Tibial nerve (tissue), 4 donors: ENCODE results near the gene SVIL. TPM values are rescaled to one million over a fixed set of nuclear protein-coding genes. Genes with fewer than 3 reads are reported as not detected.
"Not testable (repeated sequence)": the region's sequence is repeated elsewhere in the genome, so short reads cannot be mapped to it uniquely, and the experiment has no call there.

ENCODE experiments used
- DNase-seq, 2 donors: peaks; one replicate each; pipeline ENCODE4 v3.0.0-alpha.2; 2019; ENCODE audit warnings: low spot score in 2 of 2
- H3K27ac ChIP-seq, 4 donors: fragments of 200-600 bp; sonication (generic) in 3 of 4; one replicate each; pipeline ENCODE4 v1.5.1; 2017 to 2019; ENCODE audit warnings: mild to moderate bottlenecking in 1 of 4
- H3K27me3 ChIP-seq, 2 donors: fragments of 200-600 bp; sonication (generic) in 1 of 2; one replicate each; pipeline versions ENCODE4 v1.5.1 to v1.6.0; 2017 to 2019
- H3K36me3 ChIP-seq, 3 donors: fragments of 200-600 bp; sonication (generic); one replicate each; pipeline ENCODE4 v1.5.1; 2018 to 2019
- H3K4me1 ChIP-seq, 4 donors: fragments of 200-600 bp; sonication (generic) in 3 of 4; one replicate each; pipeline ENCODE4 v1.5.1; 2017 to 2019
- H3K4me3 ChIP-seq, 4 donors: fragments of 200-600 bp; sonication (generic) in 3 of 4; one replicate each; pipeline ENCODE4 v1.5.1; 2017 to 2019; ENCODE audit warnings: mild to moderate bottlenecking in 1 of 4, moderate library complexity in 1 of 4
- H3K9me3 ChIP-seq, 4 donors: fragments of 200-600 bp; sonication (generic) in 3 of 4; one replicate each; pipeline ENCODE4 v1.5.1; 2017 to 2019
- CTCF ChIP-seq, 5 experiments: fragments of 200-600 bp in 3 of 5; fragments of 450-650 bp in 2 of 5; sonication (generic) in 3 of 5; IDR thresholded peaks; one replicate each; pipeline ENCODE4 v1.5.1; 2016 to 2019; ENCODE audit warnings: antibody characterized with exemption in 5 of 5, mild to moderate bottlenecking in 3 of 5, moderate library complexity in 2 of 5
- EP300 ChIP-seq, 2 donors: sonication (generic); formaldehyde crosslinking; IDR thresholded peaks; one replicate each; pipeline ENCODE4 v1.6.1; 2017; ENCODE audit warnings: antibody characterized with exemption in 2 of 2, mild to moderate bottlenecking in 1 of 2
- POLR2A ChIP-seq, 2 donors: fragments of 450-650 bp; IDR thresholded peaks; one replicate each; pipeline ENCODE4 v1.6.1; 2017; ENCODE audit warnings: antibody characterized with exemption in 2 of 2, mild to moderate bottlenecking in 2 of 2, moderate library complexity in 2 of 2
- WGBS, 2 donors: methylation state at CpG; one replicate each; pipeline ENCODE4 v1.1.5; 2018; 5-methylcytosine and 5-hydroxymethylcytosine counted together
- total RNA-seq, 4 donors: library from RNA; depleted of rRNA; stranded (reverse); fragments of >200 nt; gene quantifications; one replicate each; pipeline ENCODE4 v1.1.0, GENCODE V29; 2016

The SVIL gene
- total RNA-seq, 4 donors from 2014 or later, result 23.6 to 32.0 (median 26.0) TPM

- Histone ChIP-seq H3K36me3 (no peaks in the 10 kb centered on the region), H3K4me1 (no peaks in the 10 kb centered on the region), H3K27me3 (no peaks in the 10 kb centered on the region), H3K9me3 (no peaks in the 10 kb centered on the region), H3K27ac (no peak overlapping the region), H3K4me3 (no peak overlapping the region)
- whole genome bisulfite sequencing, 2 donors, result 77 to 97% methylated on average over 6 to 11 of the region's 11 CpGs
- no peak for DNase-seq
- TF ChIP-seq EP300 (IDR thresholded peaks at IDR 0.05) (no peak), CTCF (IDR thresholded peaks at IDR 0.05) (no peak), POLR2A (IDR thresholded peaks at IDR 0.05) (no peak)
Observed at GRCh38 chr10:29608476-29609301, 26.1 kb downstream of the SVIL start.

GRCh38 chr10:29608062-29608461 is 26.7 kb downstream of the SVIL start:
- Histone ChIP-seq H3K36me3 (no peaks in the 10 kb centered on the region), H3K27ac (no peak overlapping the region), H3K4me3 (no peak overlapping the region), H3K9me3 (no peaks in the 10 kb centered on the region), H3K4me1 (no peaks in the 10 kb centered on the region), H3K27me3 (no peaks in the 10 kb centered on the region)
- DNase-seq, result no peak
- no peak for TF ChIP-seq EP300 (IDR thresholded peaks at IDR 0.05)
- WGBS, 2 donors, result 69 to 77% methylated on average over 2 to 4 of the region's 4 CpGs

- no peaks in the 10 kb centered on the region for H3K4me1 ChIP-seq
- no peaks in the 10 kb centered on the region for H3K36me3 ChIP-seq
- no peaks in the 10 kb centered on the region for H3K9me3 ChIP-seq
- no peak for TF ChIP-seq EP300 (IDR thresholded peaks at IDR 0.05)
- TF ChIP-seq CTCF (IDR thresholded peaks at IDR 0.05), result no peak
- TF ChIP-seq POLR2A (IDR thresholded peaks at IDR 0.05), result no peak
- H3K27ac ChIP-seq, result no peak overlapping the region
- no peak overlapping the region for H3K4me3 ChIP-seq
- H3K27me3 ChIP-seq, result no peaks in the 10 kb centered on the region
- 77 to 79% methylated on average over 4 of the region's 4 CpGs for WGBS, 2 donors
- DNase-seq, result no peak
Observed at GRCh38 chr10:29607576-29607975, 27.2 kb downstream of the SVIL start.

GRCh38 chr10:29606693-29607092 is 28.1 kb downstream of the SVIL start:
- H3K4me3 ChIP-seq, DNase-seq, H3K36me3 ChIP-seq, H3K27ac ChIP-seq, H3K9me3 ChIP-seq, H3K27me3 ChIP-seq, H3K4me1 ChIP-seq: not testable (repeated sequence)
- WGBS, 2 donors, result 57 to 66% methylated on average over 7 of the region's 7 CpGs

GRCh38 chr10:29604291-29604825 is 30.4 kb downstream of the SVIL start:
- WGBS, 2 donors, result 91 to 95% methylated on average over 9 of the region's 9 CpGs
- no peaks in the 10 kb centered on the region for H3K27me3 ChIP-seq
- TF ChIP-seq EP300 (IDR thresholded peaks at IDR 0.05), result no peak
- TF ChIP-seq POLR2A (IDR thresholded peaks at IDR 0.05), result no peak
- no peak for TF ChIP-seq CTCF (IDR thresholded peaks at IDR 0.05)
- no peaks in the 10 kb centered on the region for H3K9me3 ChIP-seq
- no peak overlapping the region for H3K27ac ChIP-seq
- peaks cover 0 to 3% (median 0%) of the 10 kb centered on the region in 4 donors for H3K4me1 ChIP-seq
- DNase-seq, result no peak
- no peak overlapping the region for H3K4me3 ChIP-seq
- H3K36me3 ChIP-seq, result no peaks in the 10 kb centered on the region

- H3K4me3 ChIP-seq, result no peak overlapping the region
- no peaks in the 10 kb centered on the region for H3K36me3 ChIP-seq
- no peaks in the 10 kb centered on the region for H3K27me3 ChIP-seq
- no peak for DNase-seq
- peaks cover 0 to 13% (median 3%) of the 10 kb centered on the region in 4 donors for H3K4me1 ChIP-seq
- TF ChIP-seq EP300 (IDR thresholded peaks at IDR 0.05), result no peak
- TF ChIP-seq CTCF (IDR thresholded peaks at IDR 0.05), result no peak
- no peak overlapping the region for H3K27ac ChIP-seq
- no peaks in the 10 kb centered on the region for H3K9me3 ChIP-seq
- 54 to 65% methylated on average over 3 of the region's 3 CpGs for WGBS, 2 donors
Observed at GRCh38 chr10:29603223-29603896, 31.4 kb downstream of the SVIL start.
